GM12878 (cell line): Measurements from ENCODE around the gene SRRM2. TPM values are rescaled to one million over a fixed set of nuclear protein-coding genes. Genes with fewer than 3 reads are reported as not detected.

Experiments used
- ATAC-seq: fragments of 200-7000 bp; cut with Tn5 transposase; 3 replicates; pipeline ENCODE4 v1.9.1; 2020; ENCODE audit warnings: mild to moderate bottlenecking, moderate library complexity
- BruUV-seq: library from RNA; stranded (reverse); fragments of 400-500 nt; replicated peaks from 2 replicates; lab custom pipeline; 2021; lab: Mats Ljungman, UMichigan
- CTCF ChIA-PET: fragments of 300-600 bp; sonication (Branson Sonifier 250); formaldehyde crosslinking; extraction: SDS; loops from one replicate; lab custom pipeline; 2021; ENCODE audit warnings: inconsistent platforms; lab: Yijun Ruan, JAX
- POLR2A ChIA-PET: fragments of 350-600 bp; formaldehyde crosslinking; extraction: SDS; loops from one replicate; lab custom pipeline; 2021; ENCODE audit warnings: inconsistent platforms; lab: Charles Lee
- RAD21 ChIA-PET: fragments of 300-600 bp; sonication (Branson Sonifier 250); formaldehyde crosslinking; loops from one replicate; lab custom pipeline; 2023; ENCODE audit warnings: antibody characterized with exemption; ENCODE audit not compliant: unreplicated experiment; lab: Charles Lee
- SMC1A ChIA-PET: fragments of 300-600 bp; sonication (Branson Sonifier 250); formaldehyde crosslinking; loops from one replicate; lab custom pipeline; 2023; ENCODE audit not compliant: unreplicated experiment, uncharacterized antibody; lab: Charles Lee
- DNase-seq: peaks from one replicate; pipeline ENCODE4 v3.0.0-alpha.2; 2011; ENCODE audit warnings: low read depth, low spot score
- FAIRE-seq: peaks from 3 replicates; lab custom pipeline; 2011; peaks lifted over from hg19 to GRCh38; lab: Jason Lieb, UNC
- H2AFZ ChIP-seq: 2 replicates; pipeline ENCODE4 v1.6.0; 2011; ENCODE audit warnings: low read depth, low read length, control low read depth; ENCODE audit not compliant: control insufficient read depth
- H3K27ac ChIP-seq: 2 replicates; pipeline ENCODE4 v1.5.1; 2011; ENCODE audit warnings: control low read depth; ENCODE audit not compliant: control insufficient read depth, insufficient read depth
- H3K27me3 ChIP-seq, 2 experiments: replicated peaks in 1 of 2; 2 replicates each; pipeline versions ENCODE4 v1.6.0 to v1.6.1; 2011; ENCODE audit warnings: low read length in 1 of 2; ENCODE audit not compliant: control insufficient read depth in 2 of 2, insufficient read depth in 2 of 2
- H3K36me3 ChIP-seq, 2 experiments: 2 replicates each; pipeline ENCODE4 v1.5.1; 2011; ENCODE audit warnings: low read length in 1 of 2; ENCODE audit not compliant: control insufficient read depth in 2 of 2, insufficient read depth in 2 of 2
- H3K4me1 ChIP-seq: 2 replicates; pipeline ENCODE4 v1.6.1; 2011; ENCODE audit warnings: mild to moderate bottlenecking, low read length, moderate library complexity, mixed read lengths; ENCODE audit not compliant: control insufficient read depth, insufficient read depth
- H3K4me2 ChIP-seq: 2 replicates; pipeline ENCODE4 v1.6.0; 2011; ENCODE audit warnings: control low read depth; ENCODE audit not compliant: control insufficient read depth, insufficient read depth
- H3K4me3 ChIP-seq: fragments of 200-600 bp; sonication (generic); 2 replicates; pipeline ENCODE4 v1.5.1; 2016
- H3K79me2 ChIP-seq: 2 replicates; pipeline ENCODE4 v1.6.0; 2011; ENCODE audit warnings: low read length; ENCODE audit not compliant: control insufficient read depth, insufficient read depth
- H3K9ac ChIP-seq: 2 replicates; pipeline ENCODE4 v1.8.0; 2011; ENCODE audit warnings: low read length, control low read depth, mixed read lengths; ENCODE audit not compliant: control insufficient read depth, insufficient read depth
- H3K9me3 ChIP-seq: replicated peaks from 3 replicates; pipeline ENCODE4 v1.5.1; 2011; ENCODE audit warnings: mild to moderate bottlenecking, low read length; ENCODE audit not compliant: control insufficient read depth, insufficient read depth
- H4K20me1 ChIP-seq: 2 replicates; pipeline ENCODE4 v1.6.0; 2011; ENCODE audit not compliant: control insufficient read depth, insufficient read depth
- BACH1 ChIP-seq: fragments of 450-650 bp; IDR thresholded peaks from 2 replicates; pipeline ENCODE4 v1.6.1; 2017; ENCODE audit warnings: mild to moderate bottlenecking, borderline replicate concordance
- CHD1 ChIP-seq: IDR thresholded peaks from 2 replicates; pipeline ENCODE4 v1.6.1; 2012; ENCODE audit warnings: low read depth, low read length, improper control_type of control experiment
- HDAC2 ChIP-seq: fragments of 200-600 bp; sonication (generic); IDR thresholded peaks from 2 replicates; pipeline ENCODE4 v1.6.1; 2017
- JUND ChIP-seq: IDR thresholded peaks from 2 replicates; pipeline ENCODE4 v1.6.1; 2012; ENCODE audit warnings: low read depth, mild to moderate bottlenecking, low read length, improper control_type of control experiment, moderate library complexity
- KDM1A ChIP-seq: fragments of 200-600 bp; sonication (generic); IDR thresholded peaks from 2 replicates; pipeline ENCODE4 v1.6.1; 2016; ENCODE audit warnings: borderline replicate concordance
- POLR2AphosphoS5 ChIP-seq: IDR thresholded peaks from 2 replicates; pipeline ENCODE4 v1.6.1; 2011; ENCODE audit warnings: mild to moderate bottlenecking, low read length, inconsistent platforms
- RB1 ChIP-seq: fragments of 450-650 bp; formaldehyde crosslinking; IDR thresholded peaks from 2 replicates; pipeline ENCODE4 v1.6.1; 2017; ENCODE audit warnings: mild to moderate bottlenecking, borderline replicate concordance
- YY1 ChIP-seq: IDR thresholded peaks from 2 replicates; pipeline ENCODE4 v1.6.1; 2011; ENCODE audit warnings: low read depth, mild to moderate bottlenecking, low read length
- ZNF217 ChIP-seq: fragments of 450-650 bp; IDR thresholded peaks from 2 replicates; pipeline ENCODE4 v1.6.1; 2017; ENCODE audit warnings: antibody characterized with exemption, mild to moderate bottlenecking
- ZNF384 ChIP-seq: IDR thresholded peaks from 2 replicates; pipeline ENCODE4 v1.6.1; 2012; ENCODE audit warnings: low read depth, mild to moderate bottlenecking, low read length, improper control_type of control experiment, borderline replicate concordance
- ZZZ3 ChIP-seq: IDR thresholded peaks from 2 replicates; pipeline ENCODE4 v1.6.1; 2011; ENCODE audit warnings: low read depth; ENCODE audit not compliant: control insufficient read depth, insufficient read length
- WGBS: methylation state at CpG from one replicate; pipeline ENCODE4 v1.1.6; 2016; ENCODE audit warnings: low lambda C conversion rate; ENCODE audit not compliant: insufficient replicate concordance, insufficient coverage; ENCODE audit errors: missing lambda C conversion rate; 5-methylcytosine and 5-hydroxymethylcytosine counted together
- in situ Hi-C: fragments of 300-500 bp; cut with MboI; formaldehyde crosslinking; loops from 9 replicates; pipeline ENCODE4 v1.14.3; 2018; ENCODE audit warnings: mixed read lengths
- intact Hi-C: fragments of 100-400 bp; cut with micrococcal nuclease; formaldehyde crosslinking; loops from one replicate; pipeline ENCODE4 v1.14.2; 2022; ENCODE audit not compliant: unreplicated experiment
- polyA plus RNA-seq, 11 experiments: library from polyadenylated mRNA; depleted of rRNA in 4 of 11; unstranded in 6 of 11; stranded (reverse) in 5 of 11; fragments of >200 nt; fragmentation: Nextera tagmentation in 4 of 11; fragmentation: Illumina TruSeq in 1 of 11; extraction: Ambion mirVana in 4 of 11; extraction: Trizol in 1 of 11; gene quantifications; 1 replicate in 1 of 11; 2 replicates in 10 of 11; pipeline versions ENCODE4 v1.2.1 to v1.2.3, GENCODE V29; 2011 to 2016; ENCODE audit warnings: inconsistent platforms in 2 of 11, missing spikeins in 2 of 11, low read depth in 1 of 11
- total RNA-seq, 4 experiments: library from RNA; depleted of rRNA in 3 of 4; stranded (reverse); fragments of >200 nt in 3 of 4; fragmentation: Illumina TruSeq in 1 of 4; extraction: Trizol in 1 of 4; gene quantifications; 2 replicates each; pipeline versions ENCODE4 v1.2.1 to v1.2.3, GENCODE V29; 2013 to 2021
- TF ChIP-seq, protein P1 (sequence below): fragments of 150-350 bp; IDR thresholded peaks from 2 replicates; pipeline ENCODE4 v1.6.1; 2016; ENCODE audit warnings: low read depth, low read length
- TF ChIP-seq, protein P2 (sequence below): fragments of 450-650 bp; IDR thresholded peaks from 2 replicates; pipeline ENCODE4 v1.6.1; 2017; ENCODE audit warnings: mild to moderate bottlenecking
- TF ChIP-seq, protein P3 (sequence below): fragments of 450-650 bp; IDR thresholded peaks from 2 replicates; pipeline ENCODE4 v1.6.1; 2017; ENCODE audit warnings: mild to moderate bottlenecking, low read depth, inconsistent platforms; ENCODE audit not compliant: poor library complexity, severe bottlenecking

The SRRM2 gene
- total and polyA plus RNA-seq, 10 of the 15 experiments (the other 5 are each of a cell fraction or from before 2014, with no cell fraction given) = 30.1 to 502 (median 196) TPM

DNA sequence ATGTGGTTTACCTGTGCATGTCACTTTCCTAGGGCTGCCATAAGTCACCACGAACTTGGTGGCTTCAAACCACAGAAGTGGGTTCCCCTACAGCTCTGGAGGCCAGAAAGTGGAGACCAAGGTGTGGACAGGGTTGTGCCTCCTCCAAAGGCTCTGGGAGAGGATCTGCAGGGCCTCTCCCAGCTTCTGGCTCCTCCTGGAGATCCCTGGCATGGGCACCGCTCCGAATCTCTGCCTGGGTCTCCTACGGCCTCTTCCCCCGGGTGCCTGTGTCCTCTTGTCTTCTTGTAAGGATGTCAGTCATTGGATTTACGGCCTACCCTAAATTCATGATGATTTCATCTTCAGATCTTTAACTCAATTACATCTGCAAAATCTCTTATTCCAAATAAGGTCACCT is 2.5 kb upstream of the SRRM2 start (continued):
- TF ChIP-seq, protein P1, sequence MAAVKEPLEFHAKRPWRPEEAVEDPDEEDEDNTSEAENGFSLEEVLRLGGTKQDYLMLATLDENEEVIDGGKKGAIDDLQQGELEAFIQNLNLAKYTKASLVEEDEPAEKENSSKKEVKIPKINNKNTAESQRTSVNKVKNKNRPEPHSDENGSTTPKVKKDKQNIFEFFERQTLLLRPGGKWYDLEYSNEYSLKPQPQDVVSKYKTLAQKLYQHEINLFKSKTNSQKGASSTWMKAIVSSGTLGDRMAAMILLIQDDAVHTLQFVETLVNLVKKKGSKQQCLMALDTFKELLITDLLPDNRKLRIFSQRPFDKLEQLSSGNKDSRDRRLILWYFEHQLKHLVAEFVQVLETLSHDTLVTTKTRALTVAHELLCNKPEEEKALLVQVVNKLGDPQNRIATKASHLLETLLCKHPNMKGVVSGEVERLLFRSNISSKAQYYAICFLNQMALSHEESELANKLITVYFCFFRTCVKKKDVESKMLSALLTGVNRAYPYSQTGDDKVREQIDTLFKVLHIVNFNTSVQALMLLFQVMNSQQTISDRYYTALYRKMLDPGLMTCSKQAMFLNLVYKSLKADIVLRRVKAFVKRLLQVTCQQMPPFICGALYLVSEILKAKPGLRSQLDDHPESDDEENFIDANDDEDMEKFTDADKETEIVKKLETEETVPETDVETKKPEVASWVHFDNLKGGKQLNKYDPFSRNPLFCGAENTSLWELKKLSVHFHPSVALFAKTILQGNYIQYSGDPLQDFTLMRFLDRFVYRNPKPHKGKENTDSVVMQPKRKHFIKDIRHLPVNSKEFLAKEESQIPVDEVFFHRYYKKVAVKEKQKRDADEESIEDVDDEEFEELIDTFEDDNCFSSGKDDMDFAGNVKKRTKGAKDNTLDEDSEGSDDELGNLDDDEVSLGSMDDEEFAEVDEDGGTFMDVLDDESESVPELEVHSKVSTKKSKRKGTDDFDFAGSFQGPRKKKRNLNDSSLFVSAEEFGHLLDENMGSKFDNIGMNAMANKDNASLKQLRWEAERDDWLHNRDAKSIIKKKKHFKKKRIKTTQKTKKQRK = no peak
- TF ChIP-seq CHD1 = no peak
- no peak for TF ChIP-seq ZNF217
- no peak for TF ChIP-seq HDAC2
- TF ChIP-seq YY1 = no peak
- no peak for TF ChIP-seq ZZZ3

DNA sequence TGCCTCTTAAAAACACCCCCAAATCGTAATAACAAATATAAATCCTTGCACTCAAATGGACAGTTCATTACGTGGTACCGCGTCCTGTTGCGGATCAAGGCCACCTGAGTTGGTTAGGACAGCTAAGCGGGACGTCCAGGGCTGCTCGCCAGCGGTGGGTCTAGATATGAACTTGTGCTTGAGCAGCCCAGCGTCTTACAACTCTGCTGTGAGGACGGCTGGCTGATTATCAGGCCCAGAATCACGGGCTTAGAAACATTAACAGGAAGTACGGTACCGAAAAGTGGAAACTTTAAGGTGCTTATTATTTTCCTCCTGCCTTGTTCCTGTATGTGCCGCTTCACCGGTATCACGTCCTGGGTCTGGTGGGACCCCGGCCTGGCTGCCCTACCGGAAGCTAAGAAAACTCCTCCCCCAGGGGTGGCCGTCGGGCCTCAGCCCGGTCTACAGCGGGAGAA is 832 bp upstream of the SRRM2 start:
- intact Hi-C loops (loop anchor here (2.0 kb wide), 1 partner anchor 25 kb away; the partner anchor contains the start of gene ELOB), in situ Hi-C loops (no loop called here)
- H3K4me3 ChIP-seq = peak overlapping the region; percentile 77
- peaks cover 23% of the 10 kb centered on the region for H4K20me1 ChIP-seq
- peak overlapping the region; percentile 95 for H3K4me2 ChIP-seq
- H3K9me3 ChIP-seq = no peaks in the 10 kb centered on the region; the same call in 2 of the 3 replicates
- ChIA-PET RAD21 (interaction anchor here (1.2 kb wide), 1 partner anchor 79 kb away, joined by 3 read pairs; no protein-coding TSS in a partner anchor), SMC1A (interaction anchor here (1.8 to 2.8 kb wide), 2 partner anchors 24 to 27 kb away, joined by 4 to 7 read pairs; no protein-coding TSS in a partner anchor), POLR2A (interaction anchor here (1.4 to 1.7 kb wide), 2 partner anchors 25 to 26 kb away, joined by 4 to 8 read pairs; partner anchors contain the start of gene ELOB), CTCF (no interaction called here)
- H3K4me1 ChIP-seq = peaks cover 17% of the 10 kb centered on the region; the same call in 1 of the 2 replicates
- no peaks in the 10 kb centered on the region for H3K27me3 ChIP-seq
- FAIRE-seq (no peak), DNase-seq (no peak), ATAC-seq (peak; percentile 75)
- H3K9ac ChIP-seq = peak overlapping the region; percentile 98
- BruUV-seq = TSS peak; percentile 95
- peak overlapping the region; percentile 99 for H3K27ac ChIP-seq
- peaks cover 55% of the 10 kb centered on the region for H3K79me2 ChIP-seq
- H3K36me3 ChIP-seq = peaks cover 5 to 10% of the 10 kb centered on the region in 2 experiments
- peak overlapping the region; percentile 100 for H2AFZ ChIP-seq
- WGBS = 28% methylated on average over 23 of the region's 23 CpGs
- TF ChIP-seq RB1 (no peak), POLR2AphosphoS5 (0 out of 2 replicates have a peak, but pooled peaks have one; percentile 63), ZNF384 (no peak), KDM1A (no peak), YY1 (no peak), JUND (no peak), BACH1 (no peak)
- TF ChIP-seq, protein P2, sequence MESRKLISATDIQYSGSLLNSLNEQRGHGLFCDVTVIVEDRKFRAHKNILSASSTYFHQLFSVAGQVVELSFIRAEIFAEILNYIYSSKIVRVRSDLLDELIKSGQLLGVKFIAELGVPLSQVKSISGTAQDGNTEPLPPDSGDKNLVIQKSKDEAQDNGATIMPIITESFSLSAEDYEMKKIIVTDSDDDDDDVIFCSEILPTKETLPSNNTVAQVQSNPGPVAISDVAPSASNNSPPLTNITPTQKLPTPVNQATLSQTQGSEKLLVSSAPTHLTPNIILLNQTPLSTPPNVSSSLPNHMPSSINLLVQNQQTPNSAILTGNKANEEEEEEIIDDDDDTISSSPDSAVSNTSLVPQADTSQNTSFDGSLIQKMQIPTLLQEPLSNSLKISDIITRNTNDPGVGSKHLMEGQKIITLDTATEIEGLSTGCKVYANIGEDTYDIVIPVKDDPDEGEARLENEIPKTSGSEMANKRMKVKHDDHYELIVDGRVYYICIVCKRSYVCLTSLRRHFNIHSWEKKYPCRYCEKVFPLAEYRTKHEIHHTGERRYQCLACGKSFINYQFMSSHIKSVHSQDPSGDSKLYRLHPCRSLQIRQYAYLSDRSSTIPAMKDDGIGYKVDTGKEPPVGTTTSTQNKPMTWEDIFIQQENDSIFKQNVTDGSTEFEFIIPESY = peak; percentile 88
- TF ChIP-seq, protein P3, sequence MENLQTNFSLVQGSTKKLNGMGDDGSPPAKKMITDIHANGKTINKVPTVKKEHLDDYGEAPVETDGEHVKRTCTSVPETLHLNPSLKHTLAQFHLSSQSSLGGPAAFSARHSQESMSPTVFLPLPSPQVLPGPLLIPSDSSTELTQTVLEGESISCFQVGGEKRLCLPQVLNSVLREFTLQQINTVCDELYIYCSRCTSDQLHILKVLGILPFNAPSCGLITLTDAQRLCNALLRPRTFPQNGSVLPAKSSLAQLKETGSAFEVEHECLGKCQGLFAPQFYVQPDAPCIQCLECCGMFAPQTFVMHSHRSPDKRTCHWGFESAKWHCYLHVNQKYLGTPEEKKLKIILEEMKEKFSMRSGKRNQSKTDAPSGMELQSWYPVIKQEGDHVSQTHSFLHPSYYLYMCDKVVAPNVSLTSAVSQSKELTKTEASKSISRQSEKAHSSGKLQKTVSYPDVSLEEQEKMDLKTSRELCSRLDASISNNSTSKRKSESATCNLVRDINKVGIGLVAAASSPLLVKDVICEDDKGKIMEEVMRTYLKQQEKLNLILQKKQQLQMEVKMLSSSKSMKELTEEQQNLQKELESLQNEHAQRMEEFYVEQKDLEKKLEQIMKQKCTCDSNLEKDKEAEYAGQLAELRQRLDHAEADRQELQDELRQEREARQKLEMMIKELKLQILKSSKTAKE = no peak
